NCI-H146 treated with DMSO at 0.1 percent for 48 hours (cell line): ENCODE results near the gene ZNF473.
A peak's percentile ranks its signal among the peaks of the same experiment; 100 is the strongest.
"Not testable (repeated sequence)": the region's sequence is repeated elsewhere in the genome, so short reads cannot be mapped to it uniquely, and the experiment has no call there.

Experiments used
- DNase-seq: peaks from one replicate; lab custom pipeline; 2025; ENCODE audit not compliant: unreplicated experiment; lab: John Stamatoyannopoulos, UW

The ZNF473 gene

GRCh38 chr19:50047671-50048070, 21.9 kb downstream of the ZNF473 start:
- DNase-seq: no peak

GRCh38 chr19:50050406-50051227, 24.8 kb downstream of the ZNF473 start:
- DNase-seq: peak; percentile 50

GRCh38 chr19:50051228-50051895, 25.6 kb downstream of the ZNF473 start:
- DNase-seq: not testable (repeated sequence)

GRCh38 chr19:50051964-50052363, 26.2 kb downstream of the ZNF473 start:
- DNase-seq: no peak

- no peak for DNase-seq
Measured at GRCh38 chr19:50053119-50053518, 27.3 kb downstream of the ZNF473 start.

- DNase-seq: no peak
Measured at GRCh38 chr19:50058425-50058824, 32.6 kb downstream of the ZNF473 start.

- no peak for DNase-seq
Measured at GRCh38 chr19:50059045-50059444, 33.2 kb downstream of the ZNF473 start.

GRCh38 chr19:50060107-50060506, 34.3 kb downstream of the ZNF473 start:
- DNase-seq: no peak

GRCh38 chr19:50061650-50062049, 35.8 kb downstream of the ZNF473 start:
- no peak for DNase-seq

GRCh38 chr19:50065938-50066337, 40.1 kb downstream of the ZNF473 start:
- no peak for DNase-seq

GRCh38 chr19:50067575-50067974, 41.8 kb downstream of the ZNF473 start:
- no peak for DNase-seq

- not testable (repeated sequence) for DNase-seq
Measured at GRCh38 chr19:50068382-50068781, 42.6 kb downstream of the ZNF473 start.

- DNase-seq: not testable (repeated sequence)
Measured at GRCh38 chr19:50075076-50075475, 49.3 kb downstream of the ZNF473 start.

- not testable (repeated sequence) for DNase-seq
Measured at GRCh38 chr19:50075644-50076372, 50.0 kb downstream of the ZNF473 start.

- DNase-seq: not testable (repeated sequence)
Measured at GRCh38 chr19:50076581-50077355, 51.0 kb downstream of the ZNF473 start.

GRCh38 chr19:50079014-50079413, 53.2 kb downstream of the ZNF473 start:
- not testable (repeated sequence) for DNase-seq

GRCh38 chr19:50084440-50084839, 58.6 kb downstream of the ZNF473 start:
- not testable (repeated sequence) for DNase-seq

GRCh38 chr19:50087153-50087552, 61.3 kb downstream of the ZNF473 start:
- DNase-seq: not testable (repeated sequence)

- DNase-seq: not testable (repeated sequence)
Measured at GRCh38 chr19:50090706-50091105, 64.9 kb downstream of the ZNF473 start.

GRCh38 chr19:50091786-50092185, 66.0 kb downstream of the ZNF473 start:
- DNase-seq: not testable (repeated sequence)

GRCh38 chr19:50092597-50092996, 66.8 kb downstream of the ZNF473 start:
- DNase-seq: not testable (repeated sequence)
